ENCODE measurements around the gene FAM83G. TPM values are rescaled to one million over a fixed set of nuclear protein-coding genes. Genes with fewer than 3 reads are reported as not detected.
"Not testable (repeated sequence)": the region's sequence is repeated elsewhere in the genome, so short reads cannot be mapped to it uniquely, and the experiment has no call there.

FAM83G gene
- total RNA-seq, 1 donor from 2014 or later = 48.7 TPM

DNA sequence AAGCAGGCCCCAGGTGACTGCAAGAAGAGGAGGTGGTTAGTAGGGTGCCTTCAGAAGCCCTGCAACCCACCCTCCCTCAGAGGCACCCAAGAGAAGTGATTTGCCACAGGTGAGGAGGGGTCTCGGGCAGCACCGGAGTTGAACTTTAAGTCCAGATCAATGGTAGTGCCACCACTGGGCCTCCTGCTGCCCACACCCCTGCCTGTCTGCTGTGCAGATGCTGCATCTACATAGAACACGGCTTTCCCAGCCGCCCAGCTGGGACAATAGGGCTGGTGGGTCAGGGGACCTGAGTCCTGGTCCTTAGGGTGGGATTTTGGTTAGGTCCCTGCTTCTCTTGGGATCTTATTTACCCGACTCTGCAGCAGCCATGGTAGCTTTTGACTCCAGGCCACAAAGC, 17.6 kb upstream of the FAM83G start:
- Histone ChIP-seq H3K27me3 (ENCODE audit: control insufficient read depth, insufficient read depth, low read length) (peaks cover 9% of the 10 kb centered on the region), H3K36me3 (ENCODE audit: control insufficient read depth, insufficient read depth, low read length) (no peaks in the 10 kb centered on the region), H3K4me3 (ENCODE audit: low read depth, low read length) (no peak overlapping the region)
- DNase-seq (ENCODE audit: low read depth) = no peak
- TF ChIP-seq, protein P1, sequence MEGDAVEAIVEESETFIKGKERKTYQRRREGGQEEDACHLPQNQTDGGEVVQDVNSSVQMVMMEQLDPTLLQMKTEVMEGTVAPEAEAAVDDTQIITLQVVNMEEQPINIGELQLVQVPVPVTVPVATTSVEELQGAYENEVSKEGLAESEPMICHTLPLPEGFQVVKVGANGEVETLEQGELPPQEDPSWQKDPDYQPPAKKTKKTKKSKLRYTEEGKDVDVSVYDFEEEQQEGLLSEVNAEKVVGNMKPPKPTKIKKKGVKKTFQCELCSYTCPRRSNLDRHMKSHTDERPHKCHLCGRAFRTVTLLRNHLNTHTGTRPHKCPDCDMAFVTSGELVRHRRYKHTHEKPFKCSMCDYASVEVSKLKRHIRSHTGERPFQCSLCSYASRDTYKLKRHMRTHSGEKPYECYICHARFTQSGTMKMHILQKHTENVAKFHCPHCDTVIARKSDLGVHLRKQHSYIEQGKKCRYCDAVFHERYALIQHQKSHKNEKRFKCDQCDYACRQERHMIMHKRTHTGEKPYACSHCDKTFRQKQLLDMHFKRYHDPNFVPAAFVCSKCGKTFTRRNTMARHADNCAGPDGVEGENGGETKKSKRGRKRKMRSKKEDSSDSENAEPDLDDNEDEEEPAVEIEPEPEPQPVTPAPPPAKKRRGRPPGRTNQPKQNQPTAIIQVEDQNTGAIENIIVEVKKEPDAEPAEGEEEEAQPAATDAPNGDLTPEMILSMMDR (IDR thresholded peaks at IDR 0.05; ENCODE audit: insufficient read depth, low read length, poor library complexity, severe bottlenecking) = no peak

GRCh38 chr17:19021622-19022083, 17.1 kb upstream of the FAM83G start:
- no peak for DNase-seq (ENCODE audit: low read depth)
- Histone ChIP-seq H3K4me3 (ENCODE audit: low read depth, low read length) (no peak overlapping the region), H3K36me3 (ENCODE audit: control insufficient read depth, insufficient read depth, low read length) (no peaks in the 10 kb centered on the region), H3K27me3 (ENCODE audit: control insufficient read depth, insufficient read depth, low read length) (peaks cover 10% of the 10 kb centered on the region)
- TF ChIP-seq, protein P1 (IDR thresholded peaks at IDR 0.05; ENCODE audit: insufficient read depth, low read length, poor library complexity, severe bottlenecking) = no peak

DNA sequence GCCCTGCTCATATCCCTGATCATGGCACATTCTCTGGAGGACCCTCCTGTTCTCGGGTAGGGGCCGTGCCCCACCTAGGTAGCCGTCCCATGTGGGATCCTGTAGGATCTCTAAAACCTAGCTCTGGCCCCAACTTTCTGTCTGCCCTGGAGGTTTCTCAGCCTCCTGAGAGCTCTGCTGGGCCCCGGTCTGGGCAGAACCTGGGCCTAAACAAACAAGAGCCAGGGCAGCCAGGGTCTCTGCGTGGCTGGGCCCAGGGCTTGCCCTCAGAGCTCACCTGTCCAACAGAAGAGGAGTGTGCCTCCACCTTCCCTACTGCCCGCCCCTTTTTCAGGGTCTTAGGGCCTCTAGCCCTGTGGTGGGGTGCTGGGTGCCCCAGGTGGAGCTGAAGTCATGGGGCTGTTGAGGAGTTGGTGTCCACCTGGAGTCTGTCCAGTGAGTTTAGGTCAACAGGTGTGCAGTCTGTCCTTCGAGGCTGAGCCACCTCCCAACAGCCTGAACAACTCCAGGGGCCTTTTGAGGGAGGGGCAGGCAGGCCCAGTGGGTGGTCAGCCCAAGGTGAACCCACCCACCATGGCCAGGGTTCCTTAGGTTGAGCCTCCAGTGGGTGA, 16.6 kb upstream of the FAM83G start:
- H3K27me3 ChIP-seq (ENCODE audit: control insufficient read depth, insufficient read depth, low read length) = peaks cover 13% of the 10 kb centered on the region
- not testable (repeated sequence) for DNase-seq (ENCODE audit: low read depth); H3K4me3 ChIP-seq (ENCODE audit: low read depth, low read length); H3K36me3 ChIP-seq (ENCODE audit: control insufficient read depth, insufficient read depth, low read length)

DNA sequence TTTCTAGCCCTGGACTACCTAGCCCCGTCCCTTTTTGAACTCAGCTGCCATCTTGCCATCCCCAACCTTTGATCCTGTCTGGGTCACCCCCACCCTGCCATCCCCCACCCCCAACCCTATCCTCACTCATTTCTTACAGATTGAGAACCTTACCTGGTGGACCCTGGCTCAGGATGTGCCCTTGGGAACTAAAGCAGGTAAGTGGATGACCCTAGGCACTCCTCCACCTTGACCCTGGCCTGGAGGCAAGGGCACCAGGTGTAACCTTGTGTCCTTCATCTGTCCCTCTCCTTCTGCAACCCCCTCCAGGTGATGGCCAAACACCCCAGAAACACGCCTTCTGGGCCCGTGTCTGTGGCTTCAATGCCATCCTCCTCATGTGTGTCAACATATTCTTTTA, 15.5 kb upstream of the FAM83G start:
- no peak for DNase-seq (ENCODE audit: low read depth)
- TF ChIP-seq, protein P1 (IDR thresholded peaks at IDR 0.05; ENCODE audit: insufficient read depth, low read length, poor library complexity, severe bottlenecking) = no peak
- H3K4me3 ChIP-seq (ENCODE audit: low read depth, low read length) = no peak overlapping the region

DNA sequence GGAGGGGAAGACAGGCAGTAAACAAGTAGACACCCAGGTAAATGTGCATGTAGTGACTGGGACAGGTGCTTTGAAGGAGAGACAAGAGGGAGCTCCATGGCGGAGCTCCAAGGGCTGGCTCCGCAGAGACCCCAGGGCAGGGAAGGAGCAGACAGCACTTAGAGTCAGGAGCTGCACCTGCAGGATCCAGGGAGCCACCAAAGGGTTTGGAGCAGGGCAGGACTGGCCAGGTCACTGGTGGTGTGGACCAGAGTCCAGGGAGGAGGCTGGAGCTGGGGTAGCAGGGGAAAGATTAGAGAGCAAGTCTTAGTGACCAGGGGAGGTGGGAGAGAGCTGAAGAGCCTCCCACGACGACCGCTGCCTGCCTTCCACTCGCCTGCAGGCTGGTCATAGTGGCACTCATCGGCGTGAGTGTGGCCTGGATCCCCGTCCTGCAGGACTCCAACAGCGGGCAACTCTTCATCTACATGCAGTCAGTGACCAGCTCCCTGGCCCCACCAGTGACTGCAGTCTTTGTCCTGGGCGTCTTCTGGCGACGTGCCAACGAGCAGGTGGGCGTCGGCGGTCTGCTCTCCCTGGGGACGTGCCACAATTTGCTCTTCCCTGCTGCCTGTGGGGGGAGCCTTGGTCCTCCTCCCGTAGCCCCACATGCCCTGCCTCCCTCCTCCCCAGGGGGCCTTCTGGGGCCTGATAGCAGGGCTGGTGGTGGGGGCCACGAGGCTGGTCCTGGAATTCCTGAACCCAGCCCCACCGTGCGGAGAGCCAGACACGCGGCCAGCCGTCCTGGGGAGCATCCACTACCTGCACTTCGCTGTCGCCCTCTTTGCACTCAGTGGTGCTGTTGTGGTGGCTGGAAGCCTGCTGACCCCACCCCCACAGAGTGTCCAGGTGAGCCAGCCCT, 14.7 kb upstream of the FAM83G start:
- no peak for DNase-seq (ENCODE audit: low read depth)
- TF ChIP-seq, protein P1 (IDR thresholded peaks at IDR 0.05; ENCODE audit: insufficient read depth, low read length, poor library complexity, severe bottlenecking) = no peak
- Histone ChIP-seq H3K27me3 (ENCODE audit: control insufficient read depth, insufficient read depth, low read length) (peaks cover 13% of the 10 kb centered on the region), H3K36me3 (ENCODE audit: control insufficient read depth, insufficient read depth, low read length) (no peaks in the 10 kb centered on the region), H3K4me3 (ENCODE audit: low read depth, low read length) (no peak overlapping the region)

More for the DNA sequence above, 15.5 kb upstream of the FAM83G start:
- H3K27me3 ChIP-seq (ENCODE audit: control insufficient read depth, insufficient read depth, low read length) = peaks cover 13% of the 10 kb centered on the region
- H3K36me3 ChIP-seq (ENCODE audit: control insufficient read depth, insufficient read depth, low read length) = no peaks in the 10 kb centered on the region

GRCh38 chr17:19018600-19018950, 14.0 kb upstream of the FAM83G start:
- DNase-seq (ENCODE audit: low read depth) = no peak
- H3K36me3 ChIP-seq (ENCODE audit: control insufficient read depth, insufficient read depth, low read length) = no peaks in the 10 kb centered on the region
- TF ChIP-seq, protein P1 (IDR thresholded peaks at IDR 0.05; ENCODE audit: insufficient read depth, low read length, poor library complexity, severe bottlenecking) = no peak
- H3K27me3 ChIP-seq (ENCODE audit: control insufficient read depth, insufficient read depth, low read length) = peaks cover 13% of the 10 kb centered on the region
- no peak overlapping the region for H3K4me3 ChIP-seq (ENCODE audit: low read depth, low read length)
